H9 (cell line): ENCODE results near the gene SNAPC2. TPM values are rescaled to one million over a fixed set of nuclear protein-coding genes. Genes with fewer than 3 reads are reported as not detected.

ENCODE experiments used
- DNase-seq: peaks from one replicate; pipeline ENCODE4 v3.0.0-alpha.2; 2017
- H2AFZ ChIP-seq: one replicate; pipeline ENCODE4 v1.6.1; 2013; ENCODE audit warnings: mild to moderate bottlenecking, low read length, control low read depth, moderate library complexity
- H2AK5ac ChIP-seq: 2 replicates; pipeline ENCODE4 v1.6.1; 2013; ENCODE audit warnings: low read length, control low read depth, mixed read lengths; ENCODE audit not compliant: insufficient read length
- H2BK120ac ChIP-seq: one replicate; pipeline ENCODE4 v1.6.1; 2013; ENCODE audit warnings: low read depth, mild to moderate bottlenecking, low read length, control low read depth, inconsistent platforms; ENCODE audit not compliant: poor library complexity, severe bottlenecking
- H2BK12ac ChIP-seq: 2 replicates; pipeline ENCODE4 v1.6.1; 2013; ENCODE audit warnings: low read length, control low read depth, mixed read lengths, low read depth; ENCODE audit not compliant: insufficient read length
- H2BK15ac ChIP-seq: 2 replicates; pipeline ENCODE4 v1.6.1; 2013; ENCODE audit warnings: low read depth, low read length, control low read depth
- H2BK20ac ChIP-seq: one replicate; pipeline ENCODE4 v1.6.1; 2013; ENCODE audit warnings: low read depth, mild to moderate bottlenecking, low read length, control low read depth, inconsistent platforms; ENCODE audit not compliant: poor library complexity, severe bottlenecking
- H2BK5ac ChIP-seq: 2 replicates; pipeline ENCODE4 v1.6.1; 2013; ENCODE audit warnings: low read length, control low read depth, mixed read lengths; ENCODE audit not compliant: insufficient read length
- H3K14ac ChIP-seq: 2 replicates; pipeline ENCODE4 v1.6.1; 2013; ENCODE audit warnings: low read length, control low read depth; ENCODE audit not compliant: insufficient read depth
- H3K18ac ChIP-seq: 2 replicates; pipeline ENCODE4 v1.6.1; 2013; ENCODE audit warnings: low read depth, mild to moderate bottlenecking, mixed read lengths, low read length, control low read depth; ENCODE audit not compliant: insufficient read length
- H3K23ac ChIP-seq: 2 replicates; pipeline ENCODE4 v1.6.1; 2013; ENCODE audit warnings: low read length, control low read depth, mixed read lengths, low read depth; ENCODE audit not compliant: insufficient read length
- H3K23me2 ChIP-seq: 2 replicates; pipeline ENCODE4 v1.6.1; 2013; ENCODE audit warnings: low read depth, mild to moderate bottlenecking, mixed read lengths, low read length, control low read depth; ENCODE audit not compliant: insufficient read length, poor library complexity, severe bottlenecking
- H3K27ac ChIP-seq: 2 replicates; pipeline ENCODE4 v1.5.1; 2013; ENCODE audit warnings: low read length, control low read depth, mixed read lengths, low read depth; ENCODE audit not compliant: insufficient read length
- H3K27me3 ChIP-seq: 2 replicates; pipeline ENCODE4 v1.6.1; 2013; ENCODE audit warnings: low read length, control low read depth, inconsistent platforms; ENCODE audit not compliant: insufficient read depth
- H3K4ac ChIP-seq: 2 replicates; pipeline ENCODE4 v1.6.1; 2013; ENCODE audit warnings: low read depth, mild to moderate bottlenecking, control low read depth, inconsistent platforms, low read length, moderate library complexity
- H3K4me1 ChIP-seq: 2 replicates; pipeline ENCODE4 v1.6.1; 2013; ENCODE audit warnings: low read length, control low read depth, inconsistent platforms; ENCODE audit not compliant: insufficient read depth
- H3K4me2 ChIP-seq: 2 replicates; pipeline ENCODE4 v1.6.1; 2013; ENCODE audit warnings: low read length, control low read depth, mixed read lengths; ENCODE audit not compliant: insufficient read length, insufficient read depth
- H3K56ac ChIP-seq: 2 replicates; pipeline ENCODE4 v1.6.1; 2013; ENCODE audit warnings: low read depth, mild to moderate bottlenecking, mixed read lengths, low read length, control low read depth; ENCODE audit not compliant: insufficient read length
- H3K79me1 ChIP-seq: 2 replicates; pipeline ENCODE4 v1.6.1; 2013; ENCODE audit warnings: low read depth, mild to moderate bottlenecking, moderate library complexity, low read length, control low read depth, inconsistent platforms; ENCODE audit not compliant: insufficient read depth, poor library complexity, severe bottlenecking
- H3K79me2 ChIP-seq: 2 replicates; pipeline ENCODE4 v1.6.1; 2013; ENCODE audit warnings: low read length, control low read depth, inconsistent platforms; ENCODE audit not compliant: insufficient read depth
- H3K9ac ChIP-seq: 2 replicates; pipeline ENCODE4 v1.6.1; 2013; ENCODE audit warnings: low read length, control low read depth, mixed read lengths; ENCODE audit not compliant: insufficient read length; ENCODE audit errors: extremely low read depth
- H3K9me3 ChIP-seq: one replicate; pipeline ENCODE4 v1.6.1; 2013; ENCODE audit warnings: low read depth, low read length, inconsistent platforms; ENCODE audit not compliant: control insufficient read depth
- H3T11ph ChIP-seq: one replicate; pipeline ENCODE4 v1.6.1; 2013; ENCODE audit warnings: mild to moderate bottlenecking, low read length, control low read depth, inconsistent platforms
- H4K20me1 ChIP-seq: one replicate; pipeline ENCODE4 v1.6.1; 2013; ENCODE audit not compliant: control insufficient read depth, insufficient read length, insufficient read depth
- H4K5ac ChIP-seq: 2 replicates; pipeline ENCODE4 v1.6.1; 2013; ENCODE audit warnings: low read depth, mild to moderate bottlenecking, mixed read lengths, low read length, control low read depth; ENCODE audit not compliant: insufficient read length
- H4K8ac ChIP-seq: replicated peaks from 2 replicates; pipeline ENCODE4 v1.6.1; 2013; ENCODE audit warnings: low read length, control low read depth, mixed read lengths, low read depth; ENCODE audit not compliant: insufficient read length
- H4K91ac ChIP-seq: 2 replicates; pipeline ENCODE4 v1.6.1; 2013; ENCODE audit warnings: low read depth, mild to moderate bottlenecking, moderate library complexity, mixed read lengths, low read length, control low read depth; ENCODE audit not compliant: insufficient read length
- H3K27ac Mint-ChIP-seq, 3 experiments: 2 replicates in 2 of 3; 3 replicates in 1 of 3; pipeline ENCODE4 v1.8.0; 2020 to 2021; ENCODE audit warnings: mixed read lengths in 3 of 3, mild to moderate bottlenecking in 1 of 3, moderate library complexity in 1 of 3
- H3K27me3 Mint-ChIP-seq: 2 replicates; pipeline ENCODE4 v1.8.0; 2021; ENCODE audit warnings: low read depth, mild to moderate bottlenecking, moderate library complexity, mixed read lengths
- H3K36me3 Mint-ChIP-seq, 3 experiments: 2 replicates in 2 of 3; 3 replicates in 1 of 3; pipeline ENCODE4 v1.8.0; 2020 to 2021; ENCODE audit warnings: low read depth in 3 of 3, mixed read lengths in 3 of 3; ENCODE audit not compliant: insufficient read depth in 1 of 3
- H3K4me1 Mint-ChIP-seq, 2 experiments: 2 replicates each; pipeline ENCODE4 v1.8.0; 2020; ENCODE audit warnings: mixed read lengths in 2 of 2
- H3K4me3 Mint-ChIP-seq, 2 experiments: 2 replicates in 1 of 2; 3 replicates in 1 of 2; pipeline ENCODE4 v1.8.0; 2020 to 2021; ENCODE audit warnings: mild to moderate bottlenecking in 2 of 2, mixed read lengths in 2 of 2, moderate library complexity in 1 of 2
- H3K9me3 Mint-ChIP-seq, 2 experiments: 2 replicates in 1 of 2; 3 replicates in 1 of 2; pipeline ENCODE4 v1.8.0; 2020; ENCODE audit warnings: mild to moderate bottlenecking in 2 of 2, mixed read lengths in 2 of 2, moderate library complexity in 1 of 2
- CTCF ChIP-seq: fragments of 200-600 bp; sonication (generic); conservative IDR thresholded peaks from 3 replicates; pipeline ENCODE4 v1.8.0; 2021; ENCODE audit warnings: antibody characterized with exemption, mild to moderate bottlenecking
- whole genome bisulfite sequencing: extraction: QIAGEN DNeasy Blood & Tissue Kit; methylation state at CpG from one replicate; pipeline ENCODE4 v1.1.7; 2013; ENCODE audit warnings: missing lambda C conversion rate, low lambda C conversion rate, mixed read lengths; ENCODE audit not compliant: insufficient read length; ENCODE audit errors: extremely low coverage; 5-methylcytosine and 5-hydroxymethylcytosine counted together
- total RNA-seq: library from RNA; stranded (reverse); gene quantifications from 2 replicates; pipeline ENCODE4 v1.2.1, GENCODE V29; 2021

Gene SNAPC2
- total RNA-seq, 1 experiment from 2014 or later: 17.8 TPM

GRCh38 chr19:7901337-7901736, 18.8 kb upstream of the SNAPC2 start:
- Mint-ChIP-seq H3K27ac (no peak overlapping the region), H3K27me3 (peaks cover 3% of the 10 kb centered on the region; the same call in 1 of the 2 replicates), H3K36me3 (peaks cover 13 to 29% (median 20%) of the 10 kb centered on the region in 3 experiments), H3K4me1 (peaks cover 15 to 24% of the 10 kb centered on the region in 2 experiments), H3K9me3 (no peaks in the 10 kb centered on the region; a peak in 3 of 5 replicates), H3K4me3 (no peak overlapping the region)
- Histone ChIP-seq H3K9me3 (no peaks in the 10 kb centered on the region), H3K79me2 (peaks cover 6% of the 10 kb centered on the region; the same call in 1 of the 2 replicates), H4K5ac (no peak overlapping the region), H3K4me1 (0 out of 2 replicates have a peak, but pooled peaks cover 4% of the 10 kb centered on the region), H3K4me2 (no peak overlapping the region), H3K27me3 (no peaks in the 10 kb centered on the region), H3K23me2 (peaks cover 16% of the 10 kb centered on the region), H3K79me1 (no peaks in the 10 kb centered on the region), H3K14ac (no peak overlapping the region), H4K91ac (no peak overlapping the region), H3K4ac (no peak overlapping the region), H3K9ac (no peak overlapping the region), H2BK12ac (no peak overlapping the region), H2BK120ac (no peak overlapping the region), H3K23ac (no peak overlapping the region), H4K8ac (no peak overlapping the region), H2BK5ac (no peak overlapping the region), H3K56ac (no peak overlapping the region), H3T11ph (no peak overlapping the region), H2AFZ (no peak overlapping the region), H2AK5ac (no peak overlapping the region), H2BK20ac (no peak overlapping the region), H3K18ac (no peak overlapping the region), H2BK15ac (no peak overlapping the region), H4K20me1 (no peaks in the 10 kb centered on the region), H3K27ac (no peak overlapping the region)
- no peak for TF ChIP-seq CTCF
- WGBS: no CpG with 5 or more reads among the region's 7 CpGs
- no peak for DNase-seq
